GM12873 (cell line): ENCODE results near the gene GPS2.
A peak's percentile ranks its signal among the peaks of the same experiment; 100 is the strongest.

Experiments used
- TF ChIP-seq, protein P1 (sequence below): IDR thresholded peaks from 2 replicates; pipeline ENCODE4 v1.5.1; 2012; ENCODE audit warnings: low read depth, mild to moderate bottlenecking, moderate library complexity, low read length, control low read depth; ENCODE audit not compliant: insufficient read depth; ENCODE audit errors: missing control alignments

The GPS2 gene

DNA sequence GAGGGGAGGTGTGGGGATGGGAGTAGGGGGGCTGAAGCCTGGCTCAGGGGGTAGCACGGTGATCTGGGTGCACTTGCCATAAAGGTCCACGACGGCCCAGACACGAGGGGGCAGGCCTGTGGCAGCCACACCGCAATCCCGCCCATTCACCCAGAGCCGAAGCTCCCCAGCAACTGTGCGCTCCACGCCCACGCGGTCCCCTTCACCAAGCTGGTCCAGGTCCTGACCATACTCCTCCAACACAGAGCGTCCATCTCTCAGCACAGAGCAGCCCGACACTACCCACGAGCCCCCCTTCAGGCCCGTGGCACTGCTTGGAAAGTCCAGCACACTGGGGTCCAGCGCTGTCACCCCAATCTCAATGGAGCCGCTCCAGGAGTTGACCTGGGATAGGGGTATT, 12.3 kb upstream of the GPS2 start:
- TF ChIP-seq, protein P1, sequence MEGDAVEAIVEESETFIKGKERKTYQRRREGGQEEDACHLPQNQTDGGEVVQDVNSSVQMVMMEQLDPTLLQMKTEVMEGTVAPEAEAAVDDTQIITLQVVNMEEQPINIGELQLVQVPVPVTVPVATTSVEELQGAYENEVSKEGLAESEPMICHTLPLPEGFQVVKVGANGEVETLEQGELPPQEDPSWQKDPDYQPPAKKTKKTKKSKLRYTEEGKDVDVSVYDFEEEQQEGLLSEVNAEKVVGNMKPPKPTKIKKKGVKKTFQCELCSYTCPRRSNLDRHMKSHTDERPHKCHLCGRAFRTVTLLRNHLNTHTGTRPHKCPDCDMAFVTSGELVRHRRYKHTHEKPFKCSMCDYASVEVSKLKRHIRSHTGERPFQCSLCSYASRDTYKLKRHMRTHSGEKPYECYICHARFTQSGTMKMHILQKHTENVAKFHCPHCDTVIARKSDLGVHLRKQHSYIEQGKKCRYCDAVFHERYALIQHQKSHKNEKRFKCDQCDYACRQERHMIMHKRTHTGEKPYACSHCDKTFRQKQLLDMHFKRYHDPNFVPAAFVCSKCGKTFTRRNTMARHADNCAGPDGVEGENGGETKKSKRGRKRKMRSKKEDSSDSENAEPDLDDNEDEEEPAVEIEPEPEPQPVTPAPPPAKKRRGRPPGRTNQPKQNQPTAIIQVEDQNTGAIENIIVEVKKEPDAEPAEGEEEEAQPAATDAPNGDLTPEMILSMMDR = no peak

DNA sequence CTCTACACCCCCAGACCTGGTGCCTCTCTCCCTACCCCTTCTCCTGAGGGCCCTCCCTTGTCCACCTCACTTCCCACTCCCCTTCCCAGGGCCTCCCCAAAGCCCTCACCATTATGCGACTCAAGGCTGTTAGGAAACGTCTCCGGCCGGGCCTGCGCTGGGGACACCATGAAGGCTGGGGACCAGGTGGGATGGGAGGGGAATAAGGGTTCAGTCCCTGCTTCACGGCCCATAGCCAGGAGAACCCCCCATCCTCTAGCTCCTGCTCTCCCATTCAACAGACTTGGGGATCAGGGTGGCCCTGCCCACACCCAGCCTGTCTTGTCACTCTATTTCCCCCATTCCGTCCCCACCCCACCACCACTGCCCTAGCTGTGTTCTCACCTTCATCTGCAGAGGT, 11.9 kb upstream of the GPS2 start:
- TF ChIP-seq, protein P1 = no peak

DNA sequence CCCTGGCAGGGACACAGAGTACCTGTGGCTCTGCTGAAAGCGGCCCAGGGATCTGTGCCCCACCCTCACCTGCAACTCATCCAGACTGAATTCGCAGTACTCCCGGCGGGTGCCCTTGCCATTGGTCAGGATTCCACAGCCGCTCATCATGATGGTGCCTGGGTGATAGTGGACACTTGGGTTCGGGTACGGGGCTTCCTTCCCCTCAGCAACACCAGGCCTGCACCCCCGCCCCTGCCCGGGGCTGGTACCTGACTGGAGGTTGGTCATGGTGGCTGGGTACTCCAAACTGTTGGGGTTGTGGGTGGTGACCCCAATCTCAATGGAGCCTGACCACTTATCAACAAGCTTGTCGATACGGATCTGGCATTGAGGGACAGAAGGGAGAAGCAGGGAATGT, 11.0 kb upstream of the GPS2 start:
- TF ChIP-seq, protein P1 = no peak

DNA sequence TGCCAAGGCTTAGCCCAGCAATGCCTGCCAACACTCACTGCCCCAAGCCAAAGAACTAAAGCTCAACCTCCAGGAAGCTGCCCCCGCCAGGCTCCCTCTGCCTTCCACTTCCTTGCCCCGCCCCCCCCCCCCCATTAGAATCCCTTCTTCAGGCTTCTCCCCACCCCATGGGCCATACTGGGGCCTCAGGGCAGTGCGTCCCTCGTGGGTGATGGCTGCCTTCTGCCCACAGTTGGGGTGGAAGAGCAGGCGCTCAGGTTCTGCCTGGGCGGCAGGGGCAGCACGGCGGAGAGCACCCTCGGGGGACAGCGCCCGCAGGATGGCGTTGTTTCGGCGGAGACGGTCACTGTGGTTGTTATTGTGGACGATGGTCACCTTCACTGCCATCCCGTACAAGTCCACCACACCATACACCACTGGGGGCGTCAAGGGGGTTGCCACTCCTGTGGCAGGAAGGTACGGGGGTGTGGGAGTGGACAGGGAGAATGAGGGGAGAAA, 9.9 kb upstream of the GPS2 start:
- TF ChIP-seq, protein P1 = no peak

DNA sequence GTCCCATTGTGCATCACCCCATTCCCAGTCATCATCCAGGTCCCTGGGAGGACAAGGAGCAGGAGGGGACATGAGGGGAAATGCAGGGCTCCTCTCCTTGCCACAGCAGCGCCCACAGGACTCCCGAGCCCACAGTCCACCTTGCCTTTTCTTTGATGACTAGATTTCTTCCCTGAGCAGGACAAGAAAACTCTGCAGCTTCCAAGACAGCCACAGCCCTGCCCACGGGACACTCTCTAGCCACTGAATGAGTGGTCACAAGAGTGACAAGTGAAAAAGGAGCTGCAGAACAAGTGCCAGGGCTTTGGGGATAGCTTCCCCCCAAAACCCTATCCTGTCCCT, 9.2 kb upstream of the GPS2 start:
- TF ChIP-seq, protein P1 = no peak

DNA sequence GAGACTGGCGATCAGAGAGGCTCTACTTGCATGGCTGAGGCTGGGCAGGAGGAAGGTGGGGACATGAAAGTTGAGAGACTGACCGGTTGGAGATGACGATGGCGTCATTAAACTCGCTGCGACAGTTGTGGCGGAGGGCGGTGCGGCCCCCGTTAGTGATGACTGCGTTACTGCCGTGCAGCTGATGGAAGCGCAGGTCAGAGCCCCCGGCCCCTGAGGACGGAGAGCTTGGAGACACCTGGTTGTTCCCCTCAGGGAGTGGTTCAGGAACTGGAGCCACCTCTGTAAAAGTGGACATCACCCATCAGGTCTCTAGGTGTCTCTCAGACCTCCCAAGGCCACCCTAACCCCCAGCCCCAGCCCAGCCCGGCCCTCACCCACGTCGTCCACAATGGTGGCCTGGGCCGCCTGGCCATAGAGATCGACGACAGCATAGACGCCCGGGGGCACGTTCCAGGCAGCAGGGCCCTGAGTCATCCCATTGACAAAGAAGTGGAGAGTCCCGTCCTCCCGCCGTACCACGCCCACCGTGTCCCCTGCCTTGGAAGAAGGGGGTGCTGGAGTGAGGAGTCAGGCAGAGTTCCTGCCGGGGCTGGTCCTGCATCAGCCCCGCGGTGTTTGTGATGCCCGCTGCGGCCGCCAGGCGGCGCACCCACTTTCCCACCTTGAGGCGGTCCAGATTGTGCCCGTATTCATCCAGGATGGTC, 8.7 kb upstream of the GPS2 start:
- TF ChIP-seq, protein P1 = peak; percentile 97

DNA sequence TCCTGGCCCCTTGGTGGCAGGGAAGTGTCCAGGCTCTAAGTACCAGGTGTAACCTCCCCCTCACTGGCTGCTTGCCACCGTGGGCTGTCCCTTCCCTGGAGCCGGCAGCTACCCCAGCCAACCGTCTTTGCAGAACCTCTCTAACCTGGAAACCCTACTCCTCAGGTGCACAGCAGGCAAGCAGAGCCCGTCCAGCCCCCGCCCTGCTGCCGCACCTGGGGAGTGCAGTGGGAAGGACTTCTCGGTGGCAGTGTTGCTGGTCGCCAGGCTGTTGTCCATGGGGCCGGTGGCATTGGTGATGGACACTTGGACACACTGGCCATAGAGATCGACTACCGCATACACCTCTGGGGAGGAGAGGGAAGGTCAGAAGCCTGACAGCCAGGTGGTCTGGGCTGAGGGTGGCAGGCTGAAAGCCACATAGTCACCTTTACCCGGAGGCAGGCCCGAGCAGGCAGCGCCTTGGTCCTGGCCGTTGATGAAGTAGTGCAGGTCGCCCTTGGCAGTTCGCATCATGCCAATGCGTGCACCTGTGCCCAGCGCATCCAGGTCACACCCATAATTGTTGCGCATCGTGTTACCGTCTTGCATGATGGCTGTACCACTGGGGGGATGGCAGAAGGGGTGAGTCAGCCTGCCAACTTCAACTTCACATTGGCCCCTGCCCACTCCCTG, 7.5 kb upstream of the GPS2 start:
- TF ChIP-seq, protein P1 = no peak
